Activated T-helper 1 cell treated with anti-CD3 and anti-CD28 coated beads, Interleukin-2, amount 50 U/mL, for 16 hours (primary cell): ENCODE results near the gene CPN2.

ENCODE experiments used
- DNase-seq, 2 donors: peaks; one replicate each; pipeline ENCODE4 v3.0.0-alpha.2; 2020; ENCODE audit warnings: low read depth in 1 of 2, low spot score in 1 of 2

Gene CPN2

DNA sequence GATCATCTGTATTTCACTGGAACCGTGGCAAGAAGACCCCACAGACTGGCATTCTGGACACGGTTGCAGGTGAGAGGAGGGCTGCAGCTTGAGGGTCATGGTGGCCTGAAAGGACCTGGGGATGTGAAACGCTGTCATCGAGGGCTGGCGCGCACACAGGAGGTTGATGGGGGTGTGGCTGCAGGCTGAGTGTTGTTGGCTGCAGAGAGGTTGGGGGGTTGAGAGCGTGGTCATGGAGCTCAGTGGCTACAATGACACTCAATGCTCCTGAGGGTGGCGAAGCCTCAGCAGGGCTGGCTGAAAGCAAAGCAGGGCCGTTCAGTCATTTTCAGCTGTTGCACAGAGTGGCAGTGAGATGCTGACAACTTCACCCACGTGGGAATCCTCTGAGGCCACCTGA, 21.0 kb downstream of the CPN2 start:
- no peak for DNase-seq

DNA sequence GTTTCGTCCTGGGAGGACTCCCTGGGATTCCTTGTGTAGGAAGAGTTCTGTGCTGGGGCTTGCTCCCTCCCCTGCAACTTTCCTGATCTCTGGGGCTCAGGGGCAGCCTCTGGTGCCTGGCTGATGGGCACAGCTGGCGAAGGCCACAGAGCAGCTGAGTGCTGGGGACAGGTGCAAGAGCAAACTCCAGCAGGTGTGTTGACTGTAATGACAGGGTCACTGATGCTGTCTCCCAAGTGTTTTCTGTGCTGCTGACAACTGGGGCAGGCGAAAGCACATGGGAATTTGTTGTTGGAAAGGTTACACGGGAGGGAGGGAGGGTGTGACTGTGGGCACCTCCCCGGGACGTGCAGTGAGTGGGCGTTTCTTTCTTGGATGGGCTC, 21.6 kb downstream of the CPN2 start:
- DNase-seq = no peak

DNA sequence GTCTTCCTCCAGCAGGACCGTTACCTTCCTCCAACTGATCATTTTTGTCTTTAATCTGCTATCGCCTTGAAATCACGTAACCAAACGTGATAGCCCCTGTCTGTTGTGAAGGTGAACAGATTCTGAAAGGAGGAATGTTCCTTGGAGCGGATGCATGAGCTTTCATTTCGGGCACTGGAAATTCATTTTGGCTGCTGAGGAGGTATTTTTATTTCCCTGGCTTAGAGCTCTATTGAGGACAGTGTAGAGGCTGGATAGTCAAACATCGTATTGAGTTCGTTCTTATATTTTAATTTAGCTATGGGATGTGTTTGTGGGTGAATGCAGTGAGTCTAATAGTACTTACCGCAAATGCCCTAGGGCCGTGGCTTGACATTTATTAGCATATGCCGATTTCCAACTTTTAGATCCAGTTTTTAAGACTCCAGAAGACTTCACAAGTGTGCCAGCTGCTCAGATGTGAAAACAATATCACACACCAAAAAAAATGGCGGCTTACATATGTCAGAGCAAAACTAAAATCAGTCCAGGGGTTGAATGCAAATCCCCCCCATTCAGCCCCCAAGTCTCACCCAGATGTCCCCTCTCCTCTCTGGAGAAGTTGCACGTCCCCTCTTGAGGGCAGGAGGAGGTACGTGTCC, 22.1 kb downstream of the CPN2 start:
- DNase-seq = no peak

DNA sequence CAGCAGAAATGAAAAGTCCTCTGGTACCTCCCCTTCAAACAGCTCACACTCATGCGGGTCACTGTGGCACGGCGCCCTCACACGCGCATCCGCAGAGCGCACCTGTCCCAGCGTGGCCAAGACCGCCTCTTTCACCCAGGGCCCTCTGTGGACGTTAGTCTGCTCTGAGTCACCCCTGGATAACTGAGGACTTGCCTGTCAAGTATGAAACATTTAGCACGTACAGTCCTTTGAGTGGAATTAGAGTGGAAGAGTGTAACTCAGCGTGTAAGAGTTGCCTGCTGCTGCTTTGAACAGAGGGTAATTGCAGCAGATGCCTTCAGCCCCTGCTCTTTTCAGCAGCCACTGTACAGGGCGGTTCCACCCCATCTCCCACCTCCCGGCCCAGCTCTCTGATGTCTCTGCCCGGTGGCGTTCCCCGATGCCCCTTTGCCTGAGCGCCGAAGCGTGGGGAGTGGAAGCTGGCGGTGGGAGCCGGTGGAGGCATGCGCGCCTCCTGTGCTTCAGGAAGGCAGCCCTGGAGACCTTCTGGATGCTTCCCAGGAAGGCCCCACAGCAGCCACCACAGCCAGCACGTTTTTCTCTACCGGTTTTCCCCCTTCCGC, 23.0 kb downstream of the CPN2 start:
- DNase-seq = no peak

DNA sequence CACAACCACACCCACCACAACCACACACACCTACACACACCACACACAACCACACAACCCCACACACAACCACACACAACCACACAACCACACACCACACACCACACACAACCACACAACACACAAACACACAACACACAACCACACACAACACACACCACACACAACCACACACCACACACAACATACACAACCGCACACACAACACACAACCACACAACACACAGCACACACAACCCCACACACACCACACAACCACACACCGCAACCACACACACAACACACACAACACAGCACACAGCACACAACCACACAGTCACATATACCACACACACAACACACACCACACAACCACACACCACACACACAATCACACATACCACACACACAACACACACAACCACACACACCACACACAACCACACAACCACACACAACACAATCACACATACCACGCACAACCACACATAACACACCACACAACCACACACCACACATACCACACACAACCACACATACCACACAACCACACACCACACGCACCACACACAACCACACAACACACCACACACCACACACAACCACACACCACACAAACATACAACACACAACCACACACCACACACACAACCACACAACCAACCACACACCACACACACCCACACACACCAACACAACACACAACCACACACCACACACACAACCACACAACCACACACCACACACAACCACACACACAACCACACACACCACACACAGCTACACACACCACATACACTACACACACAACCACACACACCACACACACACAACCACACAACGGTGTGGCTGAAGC, 23.7 kb downstream of the CPN2 start:
- DNase-seq = no peak

DNA sequence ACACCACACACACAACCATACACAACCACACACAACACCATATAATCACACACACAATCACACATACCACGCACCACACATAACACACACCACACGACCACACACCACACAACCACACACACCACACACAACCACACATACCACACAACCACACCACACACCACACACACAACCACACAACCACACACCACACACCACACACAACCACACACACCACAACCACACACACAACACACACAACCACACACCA, 24.2 kb downstream of the CPN2 start:
- DNase-seq = no peak

DNA sequence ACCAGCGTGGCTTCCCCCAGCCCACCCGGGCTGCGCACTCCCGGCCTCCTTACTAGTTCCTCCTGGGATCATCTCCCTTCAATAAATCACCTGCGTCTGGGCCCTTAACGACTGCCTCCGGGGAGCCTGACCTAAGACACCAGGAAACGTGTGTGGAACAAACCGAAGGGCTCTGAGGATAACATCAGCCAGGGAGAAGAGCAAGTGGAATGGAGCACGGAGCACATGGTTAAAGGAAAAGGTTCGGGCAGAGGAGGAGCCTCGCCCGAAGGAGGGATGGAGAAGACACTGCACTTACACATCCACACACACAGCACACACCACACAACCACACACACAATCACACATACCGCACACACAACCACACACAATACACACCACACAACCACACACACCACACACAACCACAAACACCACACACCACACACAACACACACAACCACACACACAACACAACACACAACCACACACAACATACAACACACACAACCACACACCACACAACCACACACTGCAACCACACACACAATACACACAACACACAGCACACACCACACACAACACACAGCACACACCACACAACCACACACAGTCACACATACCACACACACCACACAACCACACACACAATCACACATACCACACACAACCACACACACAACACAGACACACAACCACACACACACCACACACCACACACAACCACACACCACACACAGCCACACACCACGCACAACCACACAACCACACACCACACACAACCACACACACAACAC, 24.7 kb downstream of the CPN2 start:
- no peak for DNase-seq

DNA sequence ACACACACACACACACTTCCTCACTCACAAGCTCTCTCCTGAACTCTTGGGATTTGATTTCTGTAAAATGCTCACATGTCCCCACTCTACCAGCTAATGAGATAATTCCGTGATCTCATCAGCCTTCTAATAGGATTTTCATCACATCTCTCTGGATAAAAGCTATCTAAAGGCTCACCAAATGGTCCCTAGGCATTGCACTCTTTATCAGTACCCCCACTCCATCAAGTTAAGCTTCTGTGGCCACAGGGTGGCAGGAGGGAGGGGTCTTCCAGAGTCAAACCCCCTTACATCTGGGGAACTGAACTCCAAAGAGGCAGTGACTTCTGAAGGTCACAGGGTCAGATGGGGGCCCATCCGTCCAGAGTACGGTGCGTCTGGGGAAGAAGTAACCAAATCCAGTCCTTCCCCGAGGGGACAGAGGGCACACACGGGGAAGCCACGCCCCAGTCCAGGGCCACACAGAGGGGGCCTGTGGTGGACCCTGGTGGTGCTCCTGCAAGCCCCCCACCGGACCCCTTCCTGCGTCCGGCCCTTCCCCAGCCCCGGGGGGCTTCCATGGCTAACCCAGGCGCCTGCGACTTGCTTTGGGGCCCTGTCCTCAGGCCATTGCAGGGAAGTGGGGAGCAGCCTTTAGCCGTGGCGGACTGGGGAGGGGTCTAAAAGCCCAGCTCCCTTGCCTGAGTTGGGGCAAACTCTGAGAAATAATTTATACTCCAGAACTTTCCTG, 25.5 kb downstream of the CPN2 start:
- DNase-seq = no peak

DNA sequence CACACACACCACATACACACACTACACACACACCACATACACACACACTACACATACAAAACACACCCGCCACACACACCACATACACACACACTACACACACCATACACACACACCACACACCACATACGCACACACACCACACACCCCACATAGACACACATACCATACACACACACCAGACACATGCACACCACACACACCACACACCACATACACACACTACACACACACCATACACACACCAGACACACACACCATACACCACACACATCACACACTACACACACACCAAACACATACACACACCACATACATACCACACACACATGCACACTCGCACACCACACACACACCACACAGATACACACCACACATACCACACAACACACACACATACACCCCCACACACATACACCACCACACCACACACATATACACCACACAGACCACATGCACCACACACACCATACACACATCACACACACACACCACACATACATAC, 26.3 kb downstream of the CPN2 start:
- DNase-seq = no peak

DNA sequence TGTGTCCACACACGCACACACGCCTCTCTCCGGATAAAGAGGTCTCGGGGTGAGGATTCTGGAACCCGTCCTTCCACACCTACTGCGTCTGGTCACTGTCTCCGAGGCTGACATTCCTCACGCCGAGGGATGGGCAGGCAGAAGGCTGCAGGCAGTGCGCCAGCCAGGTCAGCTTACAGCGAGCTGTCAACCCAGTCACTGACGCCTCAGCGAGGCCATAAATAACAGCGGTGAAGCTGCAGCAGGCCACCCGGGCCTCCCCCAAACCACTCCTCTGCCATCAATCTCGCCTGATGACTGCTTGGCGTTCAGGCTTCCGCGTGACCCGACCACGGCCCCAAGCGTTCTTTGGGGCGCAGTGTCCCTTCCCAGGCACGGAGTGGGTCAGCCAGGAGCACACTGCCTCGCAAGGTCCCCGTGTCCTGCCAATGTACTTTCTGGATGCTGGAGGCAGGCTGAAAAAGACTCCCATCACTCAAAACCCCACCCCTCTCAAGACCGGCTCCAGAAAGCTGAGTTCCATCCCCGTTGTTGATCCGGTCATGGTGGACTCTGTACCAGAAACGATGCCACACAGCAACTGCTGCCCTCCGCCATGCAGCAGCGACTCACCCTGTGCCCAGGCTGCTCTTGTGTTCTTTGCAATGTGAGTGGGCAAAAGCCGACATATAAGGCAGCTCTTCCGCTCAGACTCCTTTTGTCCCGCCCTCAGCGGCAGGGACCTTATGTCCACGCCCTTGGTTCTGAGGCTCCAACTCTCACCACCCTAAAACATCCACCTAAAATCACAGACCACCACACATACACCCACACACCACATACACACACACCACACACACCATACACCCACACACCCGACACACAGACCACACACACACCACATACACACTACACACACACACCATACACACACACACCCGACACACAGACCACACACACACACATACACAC, 27.1 kb downstream of the CPN2 start:
- no peak for DNase-seq

DNA sequence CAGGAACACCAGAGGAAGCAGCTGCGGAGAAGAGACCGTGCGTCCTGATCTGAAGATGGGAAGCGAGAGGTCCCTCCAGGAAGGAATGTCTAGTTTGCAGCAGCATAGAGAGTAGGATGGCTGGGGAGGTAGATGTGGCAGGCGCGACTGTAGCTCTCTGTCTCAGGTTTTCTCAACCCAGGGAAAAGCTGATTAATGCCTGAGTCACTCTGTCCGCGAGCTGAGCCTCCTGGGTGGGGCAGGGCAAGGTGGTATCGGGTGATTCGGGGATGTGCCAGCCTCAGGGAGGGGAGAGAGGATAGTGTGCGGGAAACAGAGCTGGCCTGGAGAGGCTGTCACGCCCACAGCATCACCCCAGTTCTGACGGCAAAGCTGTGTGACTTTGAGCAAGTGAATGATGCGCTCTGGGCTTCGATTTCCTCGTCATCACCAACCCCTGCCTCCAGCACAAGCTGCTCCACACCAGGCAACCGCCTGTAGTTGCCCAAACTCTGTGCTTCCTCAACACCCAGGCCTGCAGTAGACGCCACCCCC, 28.4 kb downstream of the CPN2 start:
- no peak for DNase-seq

DNA sequence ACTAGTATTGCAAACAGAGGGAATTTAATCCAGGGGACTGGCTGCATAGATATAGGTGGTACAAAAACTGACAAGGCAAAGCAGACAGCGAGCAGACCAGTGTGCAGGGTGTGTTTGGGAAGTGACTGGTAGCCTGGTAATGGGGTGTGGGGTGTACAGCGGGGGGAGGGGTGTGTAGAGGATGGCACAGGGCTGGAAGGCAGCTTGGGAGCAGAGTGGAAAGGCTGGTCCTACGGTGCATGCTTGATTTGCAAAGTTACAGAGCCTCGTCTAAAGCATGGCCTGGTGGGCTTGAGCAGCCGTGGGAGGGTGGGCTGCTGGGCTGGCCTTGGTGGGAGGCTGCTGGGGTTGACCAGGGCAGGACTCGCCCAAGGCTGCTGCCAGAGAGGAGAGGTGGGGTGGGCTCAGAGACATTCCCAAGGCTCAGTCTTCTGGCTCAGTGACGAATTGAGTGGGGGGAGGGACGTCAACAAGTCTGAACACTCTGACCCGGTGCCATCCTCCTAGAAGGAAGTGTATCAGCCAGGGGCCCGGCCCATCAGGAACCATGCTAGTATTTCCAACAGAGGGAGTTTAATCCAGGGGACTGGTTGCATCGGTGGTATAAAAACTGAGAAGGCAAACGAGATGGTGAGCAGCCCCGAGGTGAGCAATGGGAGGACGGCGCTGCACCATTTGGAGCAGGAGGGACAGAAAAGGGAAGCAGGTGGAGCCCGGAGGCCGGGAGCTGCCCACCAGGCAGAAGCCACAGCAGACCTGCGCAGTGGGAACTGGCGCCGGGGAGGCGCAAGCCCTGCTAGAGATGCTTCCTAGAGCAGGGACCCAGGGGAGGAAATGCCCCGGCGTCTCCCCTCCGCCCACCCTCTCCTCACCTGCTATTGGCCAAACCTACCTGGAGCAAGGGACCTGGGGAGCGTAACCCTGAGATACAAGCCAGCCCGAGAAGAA, 29.2 kb downstream of the CPN2 start:
- no peak for DNase-seq

DNA sequence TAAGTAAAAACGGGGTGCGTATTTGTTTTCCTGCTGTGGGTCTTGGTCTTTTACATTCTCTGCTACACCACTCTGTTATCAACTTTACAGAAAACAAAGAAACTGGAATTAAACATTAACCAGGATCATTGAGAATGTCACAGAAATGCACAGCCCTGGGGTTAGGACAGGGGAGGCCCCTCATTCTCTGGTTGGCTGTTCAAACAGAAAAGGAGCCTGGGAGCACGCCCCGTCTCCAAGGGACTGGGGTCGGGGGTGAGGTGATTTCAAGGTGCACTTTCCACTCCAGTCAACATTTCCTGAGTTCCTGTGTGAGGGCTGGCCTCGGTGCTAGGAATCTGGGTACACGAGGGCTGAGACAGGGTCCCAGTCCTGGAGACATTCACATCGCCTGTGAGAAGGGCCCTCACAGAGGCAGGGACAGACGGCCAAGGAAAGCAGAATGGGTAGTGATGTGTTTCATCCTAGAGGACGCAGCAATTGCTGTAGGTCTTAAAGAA, 30.3 kb downstream of the CPN2 start:
- no peak for DNase-seq

DNA sequence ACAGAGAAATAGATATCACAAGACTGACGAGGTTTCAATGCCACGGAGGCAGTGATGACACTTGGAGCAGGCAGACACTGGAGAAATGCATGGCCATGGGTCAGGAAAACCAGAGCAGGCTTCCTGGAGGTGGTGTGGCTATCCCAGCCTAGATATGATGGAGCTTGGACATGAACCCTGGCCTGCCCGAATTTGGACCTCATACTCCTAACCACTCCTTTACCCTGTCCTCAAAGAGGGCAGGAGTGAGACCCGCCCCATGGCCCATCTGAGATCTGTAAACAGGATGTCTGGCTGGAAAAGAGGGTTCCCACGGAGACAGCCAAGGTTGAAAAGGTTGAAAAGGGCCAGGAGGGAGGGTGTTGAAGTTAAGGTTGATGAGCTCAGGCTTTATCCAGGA, 31.0 kb downstream of the CPN2 start:
- no peak for DNase-seq

DNA sequence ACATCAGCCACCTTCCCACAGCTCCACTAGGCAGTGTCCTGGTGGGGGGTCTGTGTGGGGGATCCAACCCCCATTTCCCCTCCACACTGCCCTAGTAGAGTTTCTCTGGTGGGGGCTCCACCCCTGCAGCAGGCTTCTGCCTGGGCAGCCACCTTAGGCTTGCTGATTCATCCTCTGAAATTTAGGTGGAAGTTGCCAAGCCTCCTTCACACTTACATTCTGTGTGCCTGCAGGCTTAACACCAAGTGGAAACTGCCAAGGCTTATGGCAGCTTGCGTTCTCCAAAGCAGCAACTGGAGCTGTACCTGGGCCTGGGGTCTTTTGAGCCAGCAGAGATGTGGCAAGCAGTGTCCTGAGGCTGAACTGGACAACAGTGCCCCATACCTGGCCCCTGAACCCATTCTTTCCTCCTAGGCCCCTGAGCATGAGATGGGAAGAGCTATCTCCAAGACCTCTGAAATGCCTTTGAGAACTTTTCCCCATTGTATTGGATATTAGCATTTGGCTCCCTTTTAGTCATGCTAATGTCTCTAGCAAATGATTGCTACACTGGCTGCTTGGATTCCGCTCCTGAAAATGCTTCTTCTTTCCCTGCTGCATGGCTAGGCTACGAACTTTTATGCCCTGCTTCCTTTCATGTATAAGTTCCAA, 32.5 kb downstream of the CPN2 start:
- DNase-seq = no peak

DNA sequence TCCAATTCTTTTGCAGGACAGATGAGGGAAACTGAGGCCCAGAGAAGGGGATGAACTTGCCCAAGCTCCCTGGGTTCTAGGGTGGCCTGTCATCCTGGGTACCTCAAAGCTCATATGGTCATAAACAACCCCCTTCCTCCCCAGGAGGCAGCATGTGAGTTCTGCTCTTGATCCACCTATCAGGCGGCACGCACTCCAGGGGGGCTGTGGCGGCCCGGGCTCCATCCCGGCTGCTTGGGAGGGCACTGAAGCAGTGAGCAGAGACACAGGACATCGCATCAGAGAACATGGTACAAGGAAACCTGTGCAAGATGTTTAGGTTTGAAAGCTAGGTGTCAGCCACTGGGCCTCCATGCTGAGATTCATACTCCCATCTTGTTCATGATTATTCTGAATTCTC, 34.2 kb downstream of the CPN2 start:
- no peak for DNase-seq

DNA sequence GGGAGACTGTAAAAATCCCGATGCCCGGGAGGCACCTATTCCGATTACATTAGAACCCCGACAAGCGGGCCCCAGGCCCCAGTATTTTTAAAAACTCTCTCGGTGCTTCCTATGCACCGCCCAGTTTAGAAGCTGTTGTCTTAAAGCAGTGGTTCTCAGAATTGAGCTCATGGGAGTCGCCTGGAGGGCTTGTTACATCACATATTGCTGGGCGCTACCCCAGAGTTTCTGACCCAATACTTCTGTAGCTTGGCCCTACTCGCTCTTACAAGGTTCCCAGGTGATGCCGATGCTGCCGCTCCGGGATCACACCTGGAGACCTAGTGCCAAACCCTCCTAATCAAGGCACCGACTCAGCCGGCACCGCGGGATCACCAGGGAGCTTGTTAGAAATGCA, 35.2 kb downstream of the CPN2 start:
- no peak for DNase-seq
